ENCODE data around the gene SLC5A9. TPM values are rescaled to one million over a fixed set of nuclear protein-coding genes. Genes with fewer than 3 reads are reported as not detected.
"Not testable (repeated sequence)": the region's sequence is repeated elsewhere in the genome, so short reads cannot be mapped to it uniquely, and the experiment has no call there.

SLC5A9 gene
- total RNA-seq, 1 experiment from 2014 or later: 3.9 TPM

DNA sequence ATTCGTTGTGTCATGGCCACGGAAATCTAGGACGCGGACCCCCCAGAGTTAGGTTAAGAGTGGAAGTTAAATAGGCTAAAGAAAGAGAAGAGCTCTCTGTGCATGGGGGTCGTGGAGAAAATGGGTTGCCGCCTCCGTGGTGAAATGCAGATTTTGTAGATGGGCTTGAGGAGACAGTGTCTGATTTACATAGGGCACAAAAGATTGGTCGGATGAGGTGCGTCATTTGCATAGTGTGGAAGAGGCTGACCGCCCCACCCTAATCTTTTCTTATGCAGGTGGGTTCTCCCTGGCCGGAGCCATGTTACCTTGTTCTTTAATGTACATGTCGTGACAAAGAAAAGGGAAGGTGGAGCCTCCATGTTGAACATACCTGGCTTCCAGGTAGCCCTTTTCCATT, 14.3 kb upstream of the SLC5A9 start:
- Mint-ChIP-seq H3K36me3 (ENCODE audit: insufficient read depth, unreplicated experiment) (no peaks in the 10 kb centered on the region), H3K27ac (ENCODE audit: unreplicated experiment) (no peak overlapping the region), H3K27me3 (ENCODE audit: insufficient read depth, unreplicated experiment) (peaks cover 2% of the 10 kb centered on the region), H3K4me3 (ENCODE audit: unreplicated experiment) (no peak overlapping the region), H3K9me3 (ENCODE audit: unreplicated experiment) (no peaks in the 10 kb centered on the region), H3K4me1 (ENCODE audit: low read depth, unreplicated experiment) (no peaks in the 10 kb centered on the region)
- no TSS peak for BruUV-seq (replicated peaks)
- TF ChIP-seq, protein P1, sequence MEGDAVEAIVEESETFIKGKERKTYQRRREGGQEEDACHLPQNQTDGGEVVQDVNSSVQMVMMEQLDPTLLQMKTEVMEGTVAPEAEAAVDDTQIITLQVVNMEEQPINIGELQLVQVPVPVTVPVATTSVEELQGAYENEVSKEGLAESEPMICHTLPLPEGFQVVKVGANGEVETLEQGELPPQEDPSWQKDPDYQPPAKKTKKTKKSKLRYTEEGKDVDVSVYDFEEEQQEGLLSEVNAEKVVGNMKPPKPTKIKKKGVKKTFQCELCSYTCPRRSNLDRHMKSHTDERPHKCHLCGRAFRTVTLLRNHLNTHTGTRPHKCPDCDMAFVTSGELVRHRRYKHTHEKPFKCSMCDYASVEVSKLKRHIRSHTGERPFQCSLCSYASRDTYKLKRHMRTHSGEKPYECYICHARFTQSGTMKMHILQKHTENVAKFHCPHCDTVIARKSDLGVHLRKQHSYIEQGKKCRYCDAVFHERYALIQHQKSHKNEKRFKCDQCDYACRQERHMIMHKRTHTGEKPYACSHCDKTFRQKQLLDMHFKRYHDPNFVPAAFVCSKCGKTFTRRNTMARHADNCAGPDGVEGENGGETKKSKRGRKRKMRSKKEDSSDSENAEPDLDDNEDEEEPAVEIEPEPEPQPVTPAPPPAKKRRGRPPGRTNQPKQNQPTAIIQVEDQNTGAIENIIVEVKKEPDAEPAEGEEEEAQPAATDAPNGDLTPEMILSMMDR (IDR thresholded peaks at IDR 0.05; ENCODE audit: insufficient read depth in 1 of 2, low read depth in 1 of 2, low read length in 1 of 2, severe bottlenecking in 1 of 2, unreplicated experiment in 1 of 2): no peak
- ChIA-PET POLR2A (no interaction called here), CTCF (no interaction called here)
- DNase-seq: no peak
- H3K36me3 ChIP-seq (ENCODE audit: control insufficient read depth, insufficient read depth, low read length): no peaks in the 10 kb centered on the region
- intact Hi-C loops (cut with micrococcal nuclease; ENCODE audit: unreplicated experiment): no loop called here
- H3K27me3 ChIP-seq (replicated peaks; ENCODE audit: control insufficient read depth, insufficient read depth, low read length): no peaks in the 10 kb centered on the region
- H3K9me3 ChIP-seq: no peaks in the 10 kb centered on the region
- no peaks in the 10 kb centered on the region for H3K4me1 ChIP-seq
- no peak overlapping the region for H3K4me3 ChIP-seq (ENCODE audit: low read depth, low read length)

DNA sequence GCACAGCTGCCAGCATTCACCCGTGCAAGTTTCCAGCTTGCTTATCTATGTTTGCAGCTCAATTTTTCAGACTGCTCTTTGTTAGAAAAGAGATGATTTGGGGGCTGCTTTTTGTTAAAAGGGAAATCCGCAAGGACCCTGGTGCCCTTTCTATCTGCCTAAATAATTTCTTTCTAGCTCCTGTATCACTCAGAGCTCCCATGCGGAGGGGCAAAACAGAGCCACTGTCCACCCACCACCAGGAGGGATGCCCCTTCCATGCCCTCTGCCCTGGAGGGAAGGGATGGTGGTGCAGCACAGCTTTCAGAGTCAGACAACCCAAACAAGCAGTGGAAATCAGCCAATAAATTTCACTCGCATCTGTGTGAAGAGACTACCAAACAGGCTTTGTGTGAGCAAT, 13.9 kb upstream of the SLC5A9 start:
- H3K4me3 ChIP-seq (ENCODE audit: low read depth, low read length): no peak overlapping the region
- no TSS peak for BruUV-seq (replicated peaks)

DNA sequence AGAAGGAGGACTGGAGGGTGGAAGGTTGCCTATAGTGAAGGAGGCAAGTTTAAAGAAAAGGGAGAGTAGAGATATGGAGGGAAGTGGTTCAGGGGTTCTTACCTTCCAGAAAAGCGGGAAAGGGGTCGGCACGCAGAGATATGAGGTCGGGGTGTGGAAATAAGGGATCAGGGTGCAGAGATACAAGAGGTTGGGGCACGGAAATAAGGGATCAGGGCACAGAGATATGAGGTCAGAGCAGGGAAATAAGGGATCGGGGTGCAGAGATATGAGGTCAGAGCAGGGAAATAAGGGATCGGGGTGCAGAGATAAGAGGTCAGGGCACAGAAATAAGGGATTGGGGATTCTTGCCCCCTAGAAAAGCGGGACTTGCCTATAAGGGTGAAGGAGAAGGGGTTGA, 9.1 kb upstream of the SLC5A9 start:
- H3K9me3 ChIP-seq; H3K27me3 ChIP-seq (replicated peaks; ENCODE audit: control insufficient read depth, insufficient read depth, low read length); H3K4me1 Mint-ChIP-seq (ENCODE audit: low read depth, unreplicated experiment); H3K9me3 Mint-ChIP-seq (ENCODE audit: unreplicated experiment); CTCF ChIA-PET; POLR2A ChIA-PET; H3K4me3 ChIP-seq (ENCODE audit: low read depth, low read length); BruUV-seq (replicated peaks); H3K36me3 ChIP-seq (ENCODE audit: control insufficient read depth, insufficient read depth, low read length); intact Hi-C loops (cut with micrococcal nuclease; ENCODE audit: unreplicated experiment); H3K4me3 Mint-ChIP-seq (ENCODE audit: unreplicated experiment); H3K36me3 Mint-ChIP-seq (ENCODE audit: insufficient read depth, unreplicated experiment); H3K4me1 ChIP-seq; H3K27me3 Mint-ChIP-seq (ENCODE audit: insufficient read depth, unreplicated experiment); H3K27ac Mint-ChIP-seq (ENCODE audit: unreplicated experiment); DNase-seq: not testable (repeated sequence)

More for the DNA sequence above, 13.9 kb upstream of the SLC5A9 start:
- CTCF ChIA-PET: no interaction called here
- H3K27me3 Mint-ChIP-seq (ENCODE audit: insufficient read depth, unreplicated experiment): peaks cover 6% of the 10 kb centered on the region
- no peak overlapping the region for H3K4me3 Mint-ChIP-seq (ENCODE audit: unreplicated experiment)
- H3K4me1 Mint-ChIP-seq (ENCODE audit: low read depth, unreplicated experiment): no peaks in the 10 kb centered on the region
- no peak for DNase-seq
- H3K36me3 Mint-ChIP-seq (ENCODE audit: insufficient read depth, unreplicated experiment): no peaks in the 10 kb centered on the region
- Histone ChIP-seq H3K27me3 (replicated peaks; ENCODE audit: control insufficient read depth, insufficient read depth, low read length) (no peaks in the 10 kb centered on the region), H3K36me3 (ENCODE audit: control insufficient read depth, insufficient read depth, low read length) (no peaks in the 10 kb centered on the region), H3K4me1 (no peaks in the 10 kb centered on the region), H3K9me3 (no peaks in the 10 kb centered on the region)
- TF ChIP-seq, protein P1 (IDR thresholded peaks at IDR 0.05; ENCODE audit: insufficient read depth in 1 of 2, low read depth in 1 of 2, low read length in 1 of 2, severe bottlenecking in 1 of 2, unreplicated experiment in 1 of 2): no peak
- intact Hi-C loops (cut with micrococcal nuclease; ENCODE audit: unreplicated experiment): no loop called here
- POLR2A ChIA-PET: no interaction called here
- H3K9me3 Mint-ChIP-seq (ENCODE audit: unreplicated experiment): no peaks in the 10 kb centered on the region
- no peak overlapping the region for H3K27ac Mint-ChIP-seq (ENCODE audit: unreplicated experiment)

DNA sequence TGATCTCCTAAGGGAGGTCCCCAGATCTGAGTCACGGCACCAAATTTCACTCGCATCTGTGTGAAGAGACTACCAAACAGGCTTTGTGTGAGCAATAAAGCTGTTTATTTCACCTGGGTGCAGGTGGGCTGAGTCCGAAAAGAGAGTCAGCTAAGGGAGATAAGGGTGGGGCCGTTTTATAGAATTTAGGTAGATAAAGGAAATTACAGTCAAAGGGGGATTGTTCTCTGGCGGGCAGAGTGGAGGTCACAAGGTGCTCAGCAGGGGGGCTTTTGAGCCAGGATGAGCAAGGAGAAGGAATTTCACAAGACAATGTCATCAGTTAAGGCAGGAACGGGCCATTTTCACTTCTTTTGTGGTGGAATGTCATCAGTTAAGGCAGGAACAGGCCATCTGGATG, 8.2 kb upstream of the SLC5A9 start:
- H3K9me3 ChIP-seq; H3K4me1 ChIP-seq; H3K27ac Mint-ChIP-seq (ENCODE audit: unreplicated experiment); H3K4me1 Mint-ChIP-seq (ENCODE audit: low read depth, unreplicated experiment); H3K36me3 ChIP-seq (ENCODE audit: control insufficient read depth, insufficient read depth, low read length); H3K4me3 Mint-ChIP-seq (ENCODE audit: unreplicated experiment); H3K27me3 Mint-ChIP-seq (ENCODE audit: insufficient read depth, unreplicated experiment); H3K9me3 Mint-ChIP-seq (ENCODE audit: unreplicated experiment); POLR2A ChIA-PET; CTCF ChIA-PET; H3K4me3 ChIP-seq (ENCODE audit: low read depth, low read length); H3K27me3 ChIP-seq (replicated peaks; ENCODE audit: control insufficient read depth, insufficient read depth, low read length); DNase-seq; BruUV-seq (replicated peaks); H3K36me3 Mint-ChIP-seq (ENCODE audit: insufficient read depth, unreplicated experiment); intact Hi-C loops (cut with micrococcal nuclease; ENCODE audit: unreplicated experiment): not testable (repeated sequence)
